NCI-H187 (cell line): ENCODE measurements around the gene PDE10A.

Experiments
- DNase-seq, 2 experiments: peaks; one replicate each; lab custom pipeline; 2025; lab: John Stamatoyannopoulos, UW

PDE10A gene

GRCh38 chr6:165662749-165663376 lies at the start of gene PDE10A:
Gene PDE10A (minus strand): TSS chr6:165663241. CDS start chr6:165662811, 430 bp downstream.
- DNase-seq, result no peak

- no peak for DNase-seq
Measured at GRCh38 chr6:165708985-165709576, 46.0 kb upstream of the PDE10A start.

- no peak for DNase-seq
Measured at GRCh38 chr6:165707067-165707853, 44.2 kb upstream of the PDE10A start.

GRCh38 chr6:165705941-165706340 lies 42.9 kb upstream of the PDE10A start:
- DNase-seq, result no peak

GRCh38 chr6:165704045-165704748 lies 41.2 kb upstream of the PDE10A start:
- no peak for DNase-seq

- DNase-seq, result no peak
Measured at GRCh38 chr6:165702669-165703068, 39.6 kb upstream of the PDE10A start.

GRCh38 chr6:165701564-165702354 lies 38.7 kb upstream of the PDE10A start:
- no peak for DNase-seq

GRCh38 chr6:165701005-165701404 lies 38.0 kb upstream of the PDE10A start:
- no peak for DNase-seq

- DNase-seq, result no peak
Measured at GRCh38 chr6:165698868-165699267, 35.8 kb upstream of the PDE10A start.

- no peak for DNase-seq
Measured at GRCh38 chr6:165697171-165697570, 34.1 kb upstream of the PDE10A start.

- DNase-seq, result no peak
Measured at GRCh38 chr6:165695722-165696515, 32.9 kb upstream of the PDE10A start.

GRCh38 chr6:165694296-165694695 lies 31.3 kb upstream of the PDE10A start:
- no peak for DNase-seq

- no peak for DNase-seq
Measured at GRCh38 chr6:165692106-165692653, 29.1 kb upstream of the PDE10A start.

GRCh38 chr6:165689699-165690098 lies 26.7 kb upstream of the PDE10A start:
- no peak for DNase-seq

GRCh38 chr6:165686596-165687365 lies 23.7 kb upstream of the PDE10A start:
- DNase-seq, result no peak

GRCh38 chr6:165685302-165685701 lies 22.3 kb upstream of the PDE10A start:
- DNase-seq, result no peak

- DNase-seq, result no peak
Measured at GRCh38 chr6:165684333-165684732, 21.3 kb upstream of the PDE10A start.

- no peak for DNase-seq
Measured at GRCh38 chr6:165680975-165681374, 17.9 kb upstream of the PDE10A start.

- no peak for DNase-seq
Measured at GRCh38 chr6:165679326-165679725, 16.3 kb upstream of the PDE10A start.

GRCh38 chr6:165678904-165679303 lies 15.9 kb upstream of the PDE10A start:
- DNase-seq, result no peak
